Keratinocyte (primary cell): ENCODE measurements around the gene SH3PXD2A. TPM values are rescaled to one million over a fixed set of nuclear protein-coding genes. Genes with fewer than 3 reads are reported as not detected.

Experiments used
- DNase-seq: peaks from one replicate; pipeline ENCODE4 v3.0.0-alpha.2; 2011; ENCODE audit warnings: low read depth, missing footprints, low spot score
- FAIRE-seq: peaks from 2 replicates; lab custom pipeline; 2011; peaks lifted over from hg19 to GRCh38; lab: Jason Lieb, UNC
- H2AFZ ChIP-seq: 2 replicates; pipeline ENCODE4 v1.6.0; 2012; ENCODE audit warnings: low read length, control low read depth, inconsistent platforms; ENCODE audit not compliant: control insufficient read depth
- H3K27ac ChIP-seq: 2 replicates; pipeline ENCODE4 v1.5.1; 2011; ENCODE audit warnings: low read length; ENCODE audit not compliant: control insufficient read depth, insufficient read depth
- H3K27me3 ChIP-seq: 3 replicates; pipeline ENCODE4 v1.6.0; 2011; ENCODE audit warnings: low read length; ENCODE audit not compliant: control insufficient read depth, insufficient read depth; ENCODE audit errors: extremely low read depth
- H3K36me3 ChIP-seq, 2 experiments: 2 replicates in 1 of 2; 3 replicates in 1 of 2; pipeline ENCODE4 v1.5.1; 2011; ENCODE audit warnings: low read length in 2 of 2, mild to moderate bottlenecking in 1 of 2; ENCODE audit not compliant: control insufficient read depth in 2 of 2, insufficient read depth in 2 of 2; ENCODE audit errors: extremely low read depth in 1 of 2
- H3K4me1 ChIP-seq: 3 replicates; pipeline ENCODE4 v1.5.1; 2011; ENCODE audit warnings: low read length; ENCODE audit not compliant: control insufficient read depth, insufficient read depth; ENCODE audit errors: extremely low read depth
- H3K4me2 ChIP-seq: 3 replicates; pipeline ENCODE4 v1.6.0; 2011; ENCODE audit warnings: low read depth, low read length; ENCODE audit not compliant: control insufficient read depth, insufficient read depth; ENCODE audit errors: extremely low read depth
- H3K4me3 ChIP-seq, 3 experiments: fragments of 200-600 bp in 1 of 3; sonication (generic) in 1 of 3; 2 replicates in 2 of 3; 3 replicates in 1 of 3; pipeline ENCODE4 v1.5.1; 2011 to 2016; ENCODE audit warnings: low read length in 3 of 3, mild to moderate bottlenecking in 3 of 3, control low read depth in 2 of 3, inconsistent platforms in 1 of 3, low read depth in 1 of 3, mixed read lengths in 1 of 3, mixed run types in 1 of 3, moderate library complexity in 1 of 3; ENCODE audit not compliant: control insufficient read depth in 2 of 3, insufficient read depth in 2 of 3; ENCODE audit errors: extremely low read depth in 1 of 3
- H3K79me2 ChIP-seq: 2 replicates; pipeline ENCODE4 v1.6.0; 2012; ENCODE audit warnings: low read length; ENCODE audit not compliant: control insufficient read depth, insufficient read depth
- H3K9ac ChIP-seq: 3 replicates; pipeline ENCODE4 v1.6.0; 2011; ENCODE audit warnings: low read length; ENCODE audit not compliant: control insufficient read depth, insufficient read depth; ENCODE audit errors: extremely low read depth
- H3K9me1 ChIP-seq: 3 replicates; pipeline ENCODE4 v1.6.0; 2011; ENCODE audit warnings: low read length; ENCODE audit not compliant: control insufficient read depth, insufficient read depth; ENCODE audit errors: extremely low read depth
- H3K9me3 ChIP-seq: 2 replicates; pipeline ENCODE4 v1.5.1; 2012; ENCODE audit warnings: low read depth, low read length; ENCODE audit not compliant: control insufficient read depth
- H4K20me1 ChIP-seq: 3 replicates; pipeline ENCODE4 v1.6.0; 2011; ENCODE audit warnings: low read length; ENCODE audit not compliant: control insufficient read depth, insufficient read depth; ENCODE audit errors: extremely low read depth
- CTCF ChIP-seq, 3 experiments: IDR thresholded peaks in 1 of 3; conservative IDR thresholded peaks in 1 of 3; optimal IDR thresholded peaks in 1 of 3; 2 replicates in 2 of 3; 3 replicates in 1 of 3; pipeline versions ENCODE3 to v1.5.1; 2011; ENCODE audit warnings: low read length in 3 of 3, mild to moderate bottlenecking in 3 of 3, moderate library complexity in 2 of 3, control low read depth in 1 of 3, inconsistent platforms in 1 of 3; ENCODE audit not compliant: insufficient read depth in 2 of 3; ENCODE audit errors: extremely low read depth in 1 of 3
- EZH2 ChIP-seq: IDR thresholded peaks from one replicate; pipeline ENCODE4 v1.6.1; 2012; ENCODE audit warnings: inconsistent platforms, mild to moderate bottlenecking, low read length, moderate library complexity
- dilution Hi-C: fragments of 300-500 bp; cut with MboI; formaldehyde crosslinking; loops from one replicate; pipeline ENCODE4 v1.7.0; 2020; ENCODE audit warnings: low sequenced_read_pairs; ENCODE audit not compliant: extremely low pct_ligation_motif_present
- polyA plus RNA-seq, 5 experiments: library from polyadenylated mRNA; depleted of rRNA in 3 of 5; stranded (reverse) in 3 of 5; stranded (forward) in 1 of 5; unstranded in 1 of 5; fragments of >200 nt; gene quantifications; 1 replicate in 1 of 5; 2 replicates in 3 of 5; 3 replicates in 1 of 5; pipeline versions ENCODE4 v1.2.1 to v1.2.3, GENCODE V29; 2011 to 2012; ENCODE audit warnings: missing spikeins in 2 of 5, low read depth in 1 of 5, low replicate concordance in 1 of 5

Gene SH3PXD2A
- polyA plus RNA-seq, 1 donor (not counting 4 experiments of a cell fraction or from before 2014, with no cell fraction given), result 33.9 TPM

- peaks cover 6% of the 10 kb centered on the region for H3K4me1 ChIP-seq
- no peak overlapping the region for H3K4me3 ChIP-seq
- H2AFZ ChIP-seq, result no peak overlapping the region
- H3K9me1 ChIP-seq, result peaks cover 5% of the 10 kb centered on the region
- peaks cover 16% of the 10 kb centered on the region for H4K20me1 ChIP-seq
- no peak overlapping the region for H3K4me2 ChIP-seq
- FAIRE-seq (no peak), DNase-seq (no peak)
- H3K9me3 ChIP-seq, result no peaks in the 10 kb centered on the region
- H3K36me3 ChIP-seq, result peaks cover 21 to 48% of the 10 kb centered on the region in 2 experiments
- dilution Hi-C loops, result no loop called here
- H3K27me3 ChIP-seq, result no peaks in the 10 kb centered on the region
- TF ChIP-seq CTCF (optimal IDR thresholded peaks at IDR 0.05 in 1 of 3, IDR thresholded peaks at IDR 0.05 in 1 of 3, conservative IDR thresholded peaks at IDR 0.05 in 1 of 3; ENCODE audit: extremely low read depth in 1 of 3, insufficient read depth in 2 of 3, low read length in 3 of 3) (no peak), EZH2 (no peak)
- H3K79me2 ChIP-seq, result peaks cover 94% of the 10 kb centered on the region
- H3K27ac ChIP-seq, result no peak overlapping the region
- no peak overlapping the region for H3K9ac ChIP-seq
These were observed 42.9 kb downstream of the SH3PXD2A start for GRCh38 chr10:103812432-103812831.

- H3K27me3 ChIP-seq, result no peaks in the 10 kb centered on the region
- no peak overlapping the region for H3K4me2 ChIP-seq
- H3K9ac ChIP-seq, result no peak overlapping the region
- peaks cover 20% of the 10 kb centered on the region for H4K20me1 ChIP-seq
- peaks cover 5% of the 10 kb centered on the region for H3K9me1 ChIP-seq
- no peak for FAIRE-seq
- no peak overlapping the region for H3K27ac ChIP-seq
- H3K4me1 ChIP-seq, result peaks cover 7% of the 10 kb centered on the region
- H3K4me3 ChIP-seq, result no peak overlapping the region
- TF ChIP-seq CTCF (optimal IDR thresholded peaks at IDR 0.05 in 1 of 3, IDR thresholded peaks at IDR 0.05 in 1 of 3, conservative IDR thresholded peaks at IDR 0.05 in 1 of 3; ENCODE audit: extremely low read depth in 1 of 3, insufficient read depth in 2 of 3, low read length in 3 of 3), result no peak
- TF ChIP-seq EZH2, result no peak
- H3K79me2 ChIP-seq, result peaks cover 94% of the 10 kb centered on the region
- DNase-seq, result no peak
- H2AFZ ChIP-seq, result no peak overlapping the region
- H3K36me3 ChIP-seq, result peaks cover 22 to 52% of the 10 kb centered on the region in 2 experiments
- H3K9me3 ChIP-seq, result no peaks in the 10 kb centered on the region
- dilution Hi-C loops, result no loop called here
These were observed 43.4 kb downstream of the SH3PXD2A start for GRCh38 chr10:103812004-103812403.
